GM23338 (cell line): ENCODE measurements around the gene TMCC1. TPM values are rescaled to one million over a fixed set of nuclear protein-coding genes. Genes with fewer than 3 reads are reported as not detected.

ENCODE experiments used
- ATAC-seq: fragments of 200-7000 bp; cut with Tn5 transposase; 3 replicates; pipeline ENCODE4 v1.9.1; 2020
- DNase-seq: peaks from one replicate; pipeline ENCODE4 v3.0.0-alpha.2; 2015; ENCODE audit warnings: low spot score
- H2AFZ ChIP-seq: fragments of 200-600 bp; sonication (generic); 2 replicates; pipeline ENCODE4 v1.8.0; 2016; ENCODE audit warnings: antibody characterized with exemption, mild to moderate bottlenecking, moderate library complexity
- H3F3A ChIP-seq: fragments of 200-600 bp; sonication (generic); replicated peaks from 2 replicates; pipeline ENCODE4 v1.8.0; 2017; ENCODE audit warnings: antibody characterized with exemption, mixed run types, low read depth
- H3K27ac ChIP-seq: fragments of 200-600 bp; sonication (generic); 2 replicates; pipeline ENCODE4 v1.6.1; 2016; ENCODE audit warnings: low read depth
- H3K27me3 ChIP-seq: fragments of 200-600 bp; sonication (generic); 2 replicates; pipeline ENCODE4 v1.8.0; 2016; ENCODE audit warnings: mild to moderate bottlenecking, mixed run types, moderate library complexity; ENCODE audit not compliant: insufficient read depth
- H3K36me3 ChIP-seq: fragments of 200-600 bp; sonication (generic); 2 replicates; pipeline ENCODE4 v1.8.0; 2016; ENCODE audit warnings: mild to moderate bottlenecking; ENCODE audit not compliant: insufficient read depth
- H3K4me1 ChIP-seq: fragments of 200-600 bp; sonication (generic); 2 replicates; pipeline ENCODE4 v1.8.0; 2016; ENCODE audit warnings: mild to moderate bottlenecking, moderate library complexity; ENCODE audit not compliant: insufficient read depth
- H3K4me2 ChIP-seq: fragments of 200-600 bp; sonication (generic); 2 replicates; pipeline ENCODE4 v1.7.1; 2017; ENCODE audit warnings: mixed run types
- H3K4me3 ChIP-seq: fragments of 200-600 bp; sonication (generic); 2 replicates; pipeline ENCODE4 v1.6.1; 2016; ENCODE audit warnings: mixed run types
- H3K79me2 ChIP-seq: fragments of 200-600 bp; sonication (generic); replicated peaks from 2 replicates; pipeline ENCODE4 v1.8.0; 2017; ENCODE audit warnings: mild to moderate bottlenecking; ENCODE audit not compliant: insufficient read depth
- H3K9me2 ChIP-seq: fragments of 200-600 bp; sonication (generic); 2 replicates; pipeline ENCODE4 v1.8.0; 2017; ENCODE audit not compliant: insufficient read depth
- H4K20me1 ChIP-seq: fragments of 200-600 bp; sonication (generic); replicated peaks from 2 replicates; pipeline ENCODE4 v1.8.0; 2017; ENCODE audit warnings: mild to moderate bottlenecking; ENCODE audit not compliant: insufficient read depth
- H3K27ac Mint-ChIP-seq: 2 replicates; pipeline ENCODE4 v1.8.0; 2020; ENCODE audit warnings: inconsistent platforms, mild to moderate bottlenecking, moderate library complexity, mixed read lengths
- H3K27me3 Mint-ChIP-seq: 3 replicates; pipeline ENCODE4 v1.8.0; 2022; ENCODE audit warnings: low read depth, mild to moderate bottlenecking, moderate library complexity, mixed read lengths, inconsistent platforms; ENCODE audit not compliant: insufficient read depth, poor library complexity
- H3K36me3 Mint-ChIP-seq: 3 replicates; pipeline ENCODE4 v1.8.0; 2021; ENCODE audit warnings: low read depth, mild to moderate bottlenecking, inconsistent platforms, moderate library complexity, mixed read lengths
- H3K4me1 Mint-ChIP-seq: 3 replicates; pipeline ENCODE4 v1.8.0; 2020; ENCODE audit warnings: mild to moderate bottlenecking, inconsistent platforms, mixed read lengths
- H3K4me3 Mint-ChIP-seq: 3 replicates; pipeline ENCODE4 v1.8.0; 2021; ENCODE audit warnings: moderate library complexity, mild to moderate bottlenecking, inconsistent platforms, mixed read lengths
- H3K9me3 Mint-ChIP-seq: 3 replicates; pipeline ENCODE4 v1.8.0; 2020; ENCODE audit warnings: moderate library complexity, mild to moderate bottlenecking, inconsistent platforms, mixed read lengths
- CREB1 ChIP-seq: fragments of 250-450 bp; sonication (Bioruptor Pico); IDR thresholded peaks from 2 replicates; pipeline ENCODE4 v1.5.0; 2020; ENCODE audit warnings: low read depth, mild to moderate bottlenecking, moderate library complexity
- ETS1 ChIP-seq: IDR thresholded peaks from 2 replicates; pipeline ENCODE4 v1.6.1; 2016; ENCODE audit warnings: antibody characterized with exemption
- EZH2phosphoT487 ChIP-seq: fragments of 200-600 bp; sonication (generic); IDR thresholded peaks from one replicate; pipeline ENCODE4 v1.8.1; 2018; ENCODE audit warnings: antibody characterized with exemption; ENCODE audit not compliant: unreplicated experiment
- JUNB ChIP-seq: IDR thresholded peaks from one replicate; pipeline ENCODE4 v1.6.1; 2016; ENCODE audit warnings: antibody characterized with exemption; ENCODE audit not compliant: unreplicated experiment
- POLR2AphosphoS5 ChIP-seq: IDR thresholded peaks from 2 replicates; pipeline ENCODE4 v1.6.1; 2016; ENCODE audit warnings: antibody characterized with exemption, low read depth
- STAT1 ChIP-seq: IDR thresholded peaks from one replicate; pipeline ENCODE4 v1.6.1; 2016; ENCODE audit warnings: antibody characterized with exemption; ENCODE audit not compliant: unreplicated experiment
- ZNF331 ChIP-seq: fragments of 250-450 bp; sonication (Bioruptor Pico); IDR thresholded peaks from 2 replicates; pipeline ENCODE4 v1.5.0; 2020; ENCODE audit warnings: low read depth, mild to moderate bottlenecking, moderate library complexity
- ZNF462 ChIP-seq: fragments of 250-450 bp; sonication (Bioruptor Pico); IDR thresholded peaks from 2 replicates; pipeline ENCODE4 v1.5.0; 2020; ENCODE audit warnings: mild to moderate bottlenecking, moderate library complexity
- polyA plus RNA-seq: library from polyadenylated mRNA; unstranded; fragments of >200 nt; fragmentation: Nextera tagmentation; extraction: Ambion mirVana; gene quantifications from 2 replicates; pipeline ENCODE4 v1.2.1, GENCODE V29; 2016
- total RNA-seq: library from RNA; depleted of rRNA; stranded (reverse); fragments of >200 nt; shearing (Covaris generic); gene quantifications from 2 replicates; pipeline ENCODE4 v1.2.3, GENCODE V29; 2014

TMCC1 gene
- total and polyA plus RNA-seq, 2 experiments from 2014 or later: 8.2 to 18.4 TPM

GRCh38 chr3:129722527-129722926, 171.0 kb downstream of the TMCC1 start (continued):
- TF ChIP-seq ZNF462 (CRISPR knock-in tag) (no peak), CREB1 (CRISPR knock-in tag) (no peak), EZH2phosphoT487 (no peak)

GRCh38 chr3:129718201-129718600, 175.3 kb downstream of the TMCC1 start:
- Histone ChIP-seq H4K20me1 (no peaks in the 10 kb centered on the region), H3K4me2 (peak overlapping the region; percentile 50), H3K27me3 (no peaks in the 10 kb centered on the region), H2AFZ (no peak overlapping the region), H3K4me1 (peaks cover 63% of the 10 kb centered on the region), H3K79me2 (no peaks in the 10 kb centered on the region), H3K4me3 (no peak overlapping the region), H3K9me2 (no peaks in the 10 kb centered on the region), H3F3A (no peaks in the 10 kb centered on the region), H3K27ac (no peak overlapping the region), H3K36me3 (no peaks in the 10 kb centered on the region)
- peaks cover 58% of the 10 kb centered on the region for H3K4me1 Mint-ChIP-seq
- H3K36me3 Mint-ChIP-seq: no peaks in the 10 kb centered on the region
- no peak overlapping the region for H3K27ac Mint-ChIP-seq
- DNase-seq: no peak
- ATAC-seq: no peak
- H3K9me3 Mint-ChIP-seq: no peaks in the 10 kb centered on the region
- no peaks in the 10 kb centered on the region for H3K27me3 Mint-ChIP-seq
- no peak overlapping the region for H3K4me3 Mint-ChIP-seq
- TF ChIP-seq JUNB (no peak), STAT1 (no peak), ETS1 (no peak), ZNF331 (no peak), ZNF462 (CRISPR knock-in tag) (no peak), POLR2AphosphoS5 (no peak), CREB1 (CRISPR knock-in tag) (no peak)
